Inflammatory macrophage treated with lipopolysaccharide for 4 hours (primary cell): ENCODE results near the gene ASPSCR1.

Experiments
- DNase-seq: peaks from one replicate; pipeline ENCODE4 v3.0.0-alpha.2; 2020

ASPSCR1 gene

GRCh38 chr17:82001571-82002056 is 24.2 kb downstream of the ASPSCR1 start:
- DNase-seq = no peak

DNA sequence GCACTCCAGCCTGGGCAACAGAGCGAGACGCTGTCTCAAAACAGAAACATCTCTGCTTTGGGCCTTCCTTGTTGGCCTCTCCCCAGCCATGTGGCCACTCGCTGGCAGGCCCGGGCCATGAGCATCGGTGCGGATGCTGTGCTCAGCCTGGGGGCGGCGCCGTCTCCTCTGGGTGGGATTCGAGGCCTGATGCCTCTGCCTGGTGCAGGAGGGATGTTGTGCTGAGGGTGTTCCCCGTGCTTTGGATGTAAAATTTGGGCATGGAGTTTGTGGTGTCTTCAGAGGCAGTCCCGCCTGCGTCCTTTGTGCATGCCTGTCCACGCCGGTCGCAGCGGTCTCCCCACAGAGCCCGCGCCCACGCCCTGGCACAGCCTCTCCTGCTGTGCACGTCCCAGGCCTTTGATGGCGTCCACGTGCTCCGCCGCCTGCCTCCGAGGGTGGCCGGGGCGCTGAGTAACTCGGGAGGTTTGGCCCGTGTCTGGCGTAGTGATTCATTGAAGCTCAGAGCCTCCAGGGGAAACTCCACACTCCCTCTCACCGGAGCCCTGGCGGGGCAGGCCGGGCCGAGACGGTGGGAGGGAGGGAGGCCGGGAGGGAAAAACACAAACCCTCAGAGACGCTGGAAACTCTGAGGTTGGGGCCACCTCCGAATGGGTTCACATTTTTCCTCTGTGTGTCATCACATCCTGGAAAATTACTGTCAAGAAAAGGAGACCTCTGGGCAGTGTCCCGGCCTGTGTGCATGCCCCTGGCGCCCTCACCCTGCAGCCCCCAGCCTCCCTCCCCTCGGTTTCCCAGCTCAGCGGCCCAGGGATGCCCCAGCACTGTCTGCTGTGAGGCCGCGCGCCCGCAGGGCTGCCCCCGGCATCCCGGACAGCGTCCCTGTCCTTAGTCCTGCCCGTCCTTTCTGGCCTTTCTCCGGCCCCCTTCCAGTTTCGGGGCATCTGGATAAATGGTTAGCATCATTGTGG is 26.3 kb downstream of the ASPSCR1 start:
- no peak for DNase-seq

DNA sequence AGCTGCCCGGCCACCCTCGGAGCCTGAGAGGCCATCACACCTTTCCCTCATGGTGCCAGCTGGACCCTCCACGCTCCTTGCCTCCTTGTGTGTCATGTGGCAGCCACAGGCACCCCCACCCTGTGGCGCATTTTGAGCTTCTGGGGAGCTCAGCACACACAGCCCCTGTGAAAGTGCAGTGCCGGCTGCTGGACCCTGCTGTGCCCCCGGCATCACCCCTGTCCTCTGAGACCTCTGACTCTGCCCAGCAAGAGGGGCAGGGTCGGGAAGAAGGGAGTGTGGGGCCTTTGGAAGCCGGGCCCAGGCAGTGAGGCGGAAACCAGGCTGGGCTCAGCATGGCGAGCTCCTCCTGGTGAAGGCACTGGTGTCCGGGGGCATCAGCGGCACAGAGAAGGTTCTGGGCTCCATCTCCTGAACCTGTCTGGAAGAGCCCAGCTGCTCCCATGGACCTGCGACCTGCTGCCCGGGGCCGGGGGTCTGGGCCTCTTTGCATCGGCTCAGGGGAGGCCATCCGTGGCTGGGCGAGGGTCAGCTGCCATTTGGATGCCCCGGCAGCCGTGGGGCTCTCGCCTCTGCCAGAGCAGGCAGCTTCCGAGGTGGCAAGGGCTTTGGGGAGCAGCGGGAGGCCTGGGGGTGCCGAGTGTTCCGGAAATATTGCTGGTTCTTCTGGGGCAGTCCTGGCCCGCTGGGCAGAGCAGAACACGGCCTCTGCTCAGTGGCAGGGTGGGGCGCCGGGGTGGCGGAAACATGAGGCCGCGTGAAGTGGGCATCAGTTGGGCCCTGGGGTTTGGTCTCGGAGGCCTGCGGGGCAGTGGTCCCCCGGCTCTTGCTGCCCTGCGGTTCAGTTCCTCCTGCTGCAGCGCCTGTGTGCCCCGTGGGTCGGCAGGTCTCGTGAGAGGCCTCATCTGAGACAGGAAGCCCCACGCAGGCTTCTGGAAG is 27.4 kb downstream of the ASPSCR1 start:
- no peak for DNase-seq

DNA sequence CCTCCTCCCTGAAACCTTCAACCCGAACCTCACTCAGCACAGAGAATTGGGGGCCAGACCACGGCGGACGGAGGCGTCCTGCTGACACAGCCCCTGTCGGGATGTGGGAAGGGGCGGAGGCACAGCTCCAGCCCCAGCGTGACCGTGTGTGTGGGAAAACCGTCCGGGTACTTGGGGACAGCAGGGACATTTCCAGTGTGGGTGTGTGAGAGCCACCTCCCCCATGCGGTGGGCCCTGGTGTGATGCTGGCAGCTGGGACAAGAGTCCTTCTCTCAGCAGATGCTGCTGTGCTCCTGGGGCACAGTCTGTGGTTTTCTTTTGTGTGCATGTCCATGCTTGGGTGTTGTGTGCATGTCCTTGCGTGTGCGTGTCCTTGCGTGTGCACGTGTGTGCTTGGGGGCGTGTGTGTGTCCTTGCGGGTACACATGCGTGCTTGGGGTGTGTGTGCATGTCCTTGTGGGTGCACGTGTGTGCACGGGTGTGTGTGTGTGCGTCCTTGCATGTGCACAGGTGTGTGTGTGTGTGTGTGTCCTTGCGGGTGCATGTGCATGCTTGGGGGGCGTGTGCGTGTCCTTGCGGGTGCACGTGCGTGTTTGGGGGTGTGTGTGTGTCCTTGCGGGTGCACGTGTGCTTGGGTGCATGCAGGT is 28.4 kb downstream of the ASPSCR1 start:
- no peak for DNase-seq

- no peak for DNase-seq
Measured at GRCh38 chr17:82006468-82007227, 29.2 kb downstream of the ASPSCR1 start.

- DNase-seq = no peak
Measured at GRCh38 chr17:82007228-82007494, 29.7 kb downstream of the ASPSCR1 start.

DNA sequence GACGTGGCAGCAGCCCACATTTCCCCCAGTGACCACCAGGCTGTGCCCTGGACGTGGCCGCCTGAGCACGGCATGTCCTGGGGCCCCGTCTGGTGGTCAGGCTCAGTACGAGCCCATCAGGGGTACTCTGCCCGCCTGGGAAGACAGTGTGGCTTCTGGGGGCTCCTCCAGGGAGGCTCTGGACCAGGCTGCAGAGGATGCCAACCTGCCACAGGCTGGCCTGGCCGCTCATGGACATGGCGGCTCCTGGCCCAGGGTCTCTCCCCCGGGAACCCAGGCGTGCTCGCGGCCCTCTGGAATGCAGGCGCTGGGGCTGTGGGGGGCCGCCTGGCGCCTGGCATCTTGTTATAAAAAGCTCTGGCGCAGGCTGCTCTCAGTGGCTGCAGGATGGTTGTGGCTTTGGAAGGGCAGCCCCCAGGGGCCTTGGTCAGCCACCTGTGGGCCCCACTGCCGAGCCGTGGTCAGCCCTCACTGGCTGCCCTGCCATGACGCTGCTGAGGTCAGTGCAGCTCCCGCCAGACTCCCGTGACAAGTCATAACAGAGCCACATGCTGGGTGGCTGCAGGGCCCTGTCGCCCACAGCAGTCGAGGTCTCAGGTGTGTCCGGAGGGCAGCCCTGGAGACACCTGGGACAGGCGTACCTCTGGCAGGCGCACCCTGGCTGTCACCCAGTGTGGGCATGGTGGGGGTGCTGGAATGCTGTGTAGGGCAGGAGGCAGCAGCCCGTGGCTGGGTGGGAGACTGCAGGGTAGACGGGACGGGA is 30.2 kb downstream of the ASPSCR1 start:
- DNase-seq = no peak

GRCh38 chr17:82008258-82008940 is 31.0 kb downstream of the ASPSCR1 start:
- no peak for DNase-seq

DNA sequence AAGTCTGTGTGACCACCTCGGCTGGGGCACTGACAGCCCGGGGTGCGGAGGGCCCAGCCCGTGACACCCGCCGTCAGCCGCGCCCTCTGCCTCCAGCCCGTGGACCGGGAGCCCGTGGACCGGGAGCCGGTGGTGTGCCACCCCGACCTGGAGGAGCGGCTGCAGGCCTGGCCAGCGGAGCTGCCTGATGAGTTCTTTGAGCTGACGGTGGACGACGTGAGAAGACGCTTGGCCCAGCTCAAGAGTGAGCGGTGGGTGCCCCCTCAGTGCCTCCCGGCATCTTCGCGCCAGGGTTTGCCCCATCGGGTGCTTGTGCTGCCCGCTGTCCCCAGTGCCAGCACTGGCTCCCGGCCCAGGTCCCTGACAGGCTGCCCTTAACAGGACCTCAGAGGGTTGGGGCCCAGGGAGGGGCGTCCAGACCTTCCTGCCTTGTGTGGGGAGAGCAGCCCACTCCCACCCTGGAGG is 31.5 kb downstream of the ASPSCR1 start:
- DNase-seq = no peak

- no peak for DNase-seq
Measured at GRCh38 chr17:82009413-82009812, 32.0 kb downstream of the ASPSCR1 start.

GRCh38 chr17:82010575-82011525 is 33.4 kb downstream of the ASPSCR1 start:
- DNase-seq = no peak

GRCh38 chr17:82011617-82012187 is 34.3 kb downstream of the ASPSCR1 start:
- no peak for DNase-seq

DNA sequence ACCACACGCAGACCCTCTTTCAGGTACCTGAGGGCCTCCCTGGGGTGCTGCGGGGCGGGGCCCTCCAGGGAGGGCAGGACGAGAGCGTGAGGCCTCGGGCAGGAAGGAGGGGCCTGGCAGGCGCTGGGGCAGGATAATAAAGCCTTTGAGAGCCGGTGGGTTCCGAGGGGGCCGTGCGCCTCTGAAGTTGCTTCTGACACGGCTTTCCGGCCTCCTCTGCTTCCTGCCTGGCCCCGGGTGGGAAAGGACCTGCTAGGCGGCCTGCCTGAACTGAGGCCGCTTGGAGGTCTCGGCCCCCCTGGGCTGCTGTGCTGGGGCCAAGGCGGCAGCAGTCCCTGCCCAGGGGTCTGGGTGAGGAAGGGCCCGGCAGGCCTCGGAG is 34.8 kb downstream of the ASPSCR1 start:
- no peak for DNase-seq

DNA sequence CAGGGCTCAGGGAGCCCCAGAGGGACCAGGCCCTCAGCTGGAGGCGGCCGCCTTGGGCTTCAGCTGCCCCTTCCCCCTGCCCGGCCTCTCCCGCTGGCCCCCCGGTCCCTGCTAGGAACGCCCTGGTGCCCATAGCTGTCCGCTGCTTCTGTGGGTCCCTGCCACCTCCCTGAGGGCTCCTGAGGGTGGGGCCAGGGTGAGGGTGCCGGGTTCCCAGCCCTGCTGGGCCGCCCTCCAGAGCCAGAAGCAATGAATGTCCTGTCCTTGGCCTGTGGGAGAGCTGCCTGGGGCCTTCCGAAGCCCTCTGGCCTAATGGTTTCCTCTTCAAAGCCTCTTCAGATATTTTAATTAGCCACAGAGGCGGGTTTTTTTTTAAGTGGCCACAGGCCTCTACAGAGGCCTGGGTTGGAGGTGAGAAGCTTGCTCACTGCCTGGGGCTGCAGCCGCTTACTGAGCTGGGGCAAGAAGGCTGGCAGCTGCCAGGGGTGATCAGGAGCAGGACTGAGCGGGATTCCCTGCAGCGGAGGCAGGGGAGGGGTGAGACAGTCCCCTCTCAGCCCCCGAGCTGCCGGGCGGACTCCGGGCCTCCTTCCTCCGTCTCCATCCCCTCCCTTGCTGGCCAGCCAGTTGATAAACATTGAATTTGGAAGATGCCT is 35.3 kb downstream of the ASPSCR1 start:
- no peak for DNase-seq

DNA sequence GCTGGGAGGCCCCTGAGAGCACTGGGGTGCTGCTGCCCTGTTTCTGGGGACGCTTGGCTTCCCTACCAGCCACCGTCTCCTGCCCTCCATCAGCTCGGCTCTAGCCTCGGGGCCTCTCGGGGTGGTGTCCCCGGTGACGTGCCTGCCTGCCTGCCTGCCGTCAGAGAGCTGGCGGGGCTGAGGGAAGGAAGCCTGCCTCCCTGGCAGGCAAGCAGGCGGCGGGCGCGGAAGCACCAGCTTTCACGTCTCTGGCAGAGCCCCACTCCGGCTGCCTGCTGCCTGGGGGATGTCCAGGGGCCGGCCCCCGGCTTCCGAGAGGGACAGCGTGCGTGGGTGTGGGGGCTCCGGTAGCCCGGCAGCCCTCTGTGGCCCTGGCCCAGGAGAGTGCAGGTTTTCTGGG is 35.9 kb downstream of the ASPSCR1 start:
- DNase-seq = no peak

DNA sequence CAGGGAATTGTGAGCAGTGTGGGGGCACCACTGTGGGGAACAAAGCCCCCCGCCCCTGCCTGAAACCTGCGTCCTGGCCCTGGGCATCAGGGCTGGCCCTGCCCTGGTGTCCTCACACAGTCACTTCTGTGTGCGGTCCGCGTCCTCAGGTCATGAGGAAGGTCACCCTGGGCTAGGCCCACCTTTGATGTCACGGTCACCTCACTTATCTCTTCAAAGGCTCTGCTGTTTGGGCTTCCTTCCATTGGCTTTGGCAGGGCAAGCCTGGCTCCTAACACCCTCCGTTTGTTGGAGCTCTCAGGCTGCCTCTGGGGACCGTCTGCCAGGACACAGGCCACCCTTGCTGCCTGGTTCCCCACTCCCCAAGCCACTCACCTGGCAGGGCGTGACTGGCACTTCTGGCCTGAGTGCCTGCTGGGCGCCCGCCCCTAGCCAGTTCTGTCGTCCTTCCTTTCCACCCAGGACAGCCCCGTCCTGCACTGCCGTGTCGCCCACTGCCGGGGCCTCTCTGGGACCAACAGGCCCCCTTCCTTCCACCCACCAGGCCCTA is 36.4 kb downstream of the ASPSCR1 start:
- DNase-seq = no peak

GRCh38 chr17:82014432-82014831 is 37.0 kb downstream of the ASPSCR1 start:
- no peak for DNase-seq

DNA sequence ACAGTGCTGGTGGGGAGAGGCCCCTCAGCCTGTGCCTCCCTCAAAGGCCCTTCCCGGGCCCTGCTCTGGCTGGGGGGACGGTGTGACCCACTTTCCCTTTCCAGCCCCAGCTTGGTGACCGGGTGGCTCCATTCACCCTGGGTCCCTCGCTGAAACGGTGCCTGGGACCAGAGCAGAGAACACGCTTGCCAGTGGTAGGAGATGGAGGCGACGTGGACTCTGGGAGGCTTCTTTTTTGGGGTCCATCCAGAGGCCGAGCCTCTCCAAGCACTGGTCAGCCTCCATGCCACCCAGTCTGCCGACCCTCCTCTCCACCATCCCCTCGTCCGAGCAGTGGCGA is 37.5 kb downstream of the ASPSCR1 start:
- DNase-seq = no peak
